HL-60/S4 (cell line): Measurements from ENCODE around the gene EXOC6B.

ENCODE experiments used
- in situ Hi-C: fragments of 300-500 bp; cut with MboI; formaldehyde crosslinking; loops from 2 replicates; pipeline ENCODE4 v1.14.3; 2022; ENCODE audit warnings: low sequenced_read_pairs

EXOC6B gene

GRCh38 chr2:72394541-72395070 is 431.2 kb downstream of the EXOC6B start:
- in situ Hi-C loops, result no loop called here

- in situ Hi-C loops, result no loop called here
Observed at GRCh38 chr2:72389447-72389846, 436.4 kb downstream of the EXOC6B start.

GRCh38 chr2:72388263-72388662 is 437.6 kb downstream of the EXOC6B start:
- in situ Hi-C loops, result no loop called here

- in situ Hi-C loops, result no loop called here
Observed at GRCh38 chr2:72386288-72386687, 439.5 kb downstream of the EXOC6B start.

- in situ Hi-C loops, result no loop called here
Observed at GRCh38 chr2:72378753-72379348, 447.0 kb downstream of the EXOC6B start.

GRCh38 chr2:72367530-72368225 is 458.2 kb downstream of the EXOC6B start:
- in situ Hi-C loops, result no loop called here

- in situ Hi-C loops, result no loop called here
Observed at GRCh38 chr2:72363406-72363805, 462.4 kb downstream of the EXOC6B start.

- in situ Hi-C loops, result no loop called here
Observed at GRCh38 chr2:72362733-72363132, 463.1 kb downstream of the EXOC6B start.

GRCh38 chr2:72361521-72361920 is 464.3 kb downstream of the EXOC6B start:
- in situ Hi-C loops, result no loop called here

GRCh38 chr2:72361042-72361441 is 464.8 kb downstream of the EXOC6B start:
- in situ Hi-C loops, result no loop called here

GRCh38 chr2:72350852-72351251 is 475.0 kb downstream of the EXOC6B start:
- in situ Hi-C loops, result no loop called here

- in situ Hi-C loops, result no loop called here
Observed at GRCh38 chr2:72349016-72349415, 476.8 kb downstream of the EXOC6B start.

- in situ Hi-C loops, result no loop called here
Observed at GRCh38 chr2:72347081-72347480, 478.8 kb downstream of the EXOC6B start.

GRCh38 chr2:72341639-72342038 is 484.2 kb downstream of the EXOC6B start:
- in situ Hi-C loops, result no loop called here

- in situ Hi-C loops, result no loop called here
Observed at GRCh38 chr2:72340665-72341064, 485.2 kb downstream of the EXOC6B start.

- in situ Hi-C loops, result no loop called here
Observed at GRCh38 chr2:72338076-72338475, 487.8 kb downstream of the EXOC6B start.

- in situ Hi-C loops, result no loop called here
Observed at GRCh38 chr2:72332720-72333119, 493.1 kb downstream of the EXOC6B start.

GRCh38 chr2:72330652-72331051 is 495.2 kb downstream of the EXOC6B start:
- in situ Hi-C loops, result no loop called here

- in situ Hi-C loops, result no loop called here
Observed at GRCh38 chr2:72326759-72327158, 499.1 kb downstream of the EXOC6B start.

GRCh38 chr2:72325592-72326422 is 500.0 kb downstream of the EXOC6B start:
- in situ Hi-C loops, result no loop called here

GRCh38 chr2:72316774-72317173 is 509.1 kb downstream of the EXOC6B start:
- in situ Hi-C loops, result no loop called here
